HEK293 (cell line): Measurements from ENCODE around the gene FBXO5.

Experiments
- CTCF ChIA-PET: fragments of 350-600 bp; formaldehyde crosslinking; extraction: SDS; loops from one replicate; lab custom pipeline; 2021; ENCODE audit warnings: antibody characterized with exemption; lab: Yijun Ruan, JAX
- POLR2A ChIA-PET: fragments of 300-600 bp; formaldehyde crosslinking; extraction: SDS; loops from one replicate; lab custom pipeline; 2020; ENCODE audit warnings: antibody characterized with exemption, inconsistent platforms; lab: Yijun Ruan, JAX
- H3K27ac ChIP-seq: fragments of 200-500 bp; sonication (Bioruptor generic); 2 replicates; pipeline ENCODE4 v1.5.1; 2014; ENCODE audit warnings: low read depth, low read length, control low read depth, inconsistent platforms; ENCODE audit errors: extremely low read depth
- H3K36me3 ChIP-seq, 2 experiments: fragments of 200-500 bp in 1 of 2; sonication (Bioruptor generic) in 1 of 2; 1 replicate in 1 of 2; 2 replicates in 1 of 2; pipeline ENCODE4 v1.5.1; 2014 to 2017; ENCODE audit warnings: inconsistent platforms in 2 of 2, low read length in 2 of 2; ENCODE audit not compliant: control insufficient read depth in 2 of 2, insufficient read depth in 1 of 2
- H3K4me1 ChIP-seq: fragments of 200-500 bp; sonication (Bioruptor generic); 2 replicates; pipeline ENCODE4 v1.5.1; 2014; ENCODE audit warnings: mild to moderate bottlenecking, low read length, inconsistent platforms; ENCODE audit not compliant: control insufficient read depth, insufficient read depth
- H3K4me3 ChIP-seq: 2 replicates; pipeline ENCODE4 v1.5.1; 2011; ENCODE audit warnings: low read depth, mild to moderate bottlenecking, control low read depth, low read length, moderate library complexity
- H3K9me3 ChIP-seq: fragments of 200-500 bp; sonication (Bioruptor generic); 2 replicates; pipeline ENCODE4 v1.5.1; 2014; ENCODE audit warnings: low read depth, low read length, inconsistent platforms; ENCODE audit not compliant: control insufficient read depth, insufficient read depth
- BCL11B ChIP-seq: fragments of 450-650 bp; formaldehyde crosslinking; IDR thresholded peaks from 2 replicates; pipeline ENCODE4 v1.5.1; 2016; ENCODE audit warnings: low read depth, missing biosample characterization, missing genetic modification characterization
- ELK4 ChIP-seq: IDR thresholded peaks from 2 replicates; pipeline ENCODE4 v1.6.1; 2011; ENCODE audit warnings: mild to moderate bottlenecking, low read depth, low read length, borderline replicate concordance
- PRDM1 ChIP-seq: fragments of 450-650 bp; formaldehyde crosslinking; IDR thresholded peaks from 2 replicates; pipeline ENCODE4; 2016; ENCODE audit warnings: missing biosample characterization, missing genetic modification characterization
- PRDM6 ChIP-seq: fragments of 450-650 bp; formaldehyde crosslinking; IDR thresholded peaks from 2 replicates; pipeline ENCODE4 v1.5.1; 2017; ENCODE audit warnings: missing biosample characterization, missing genetic modification characterization
- RBAK ChIP-seq: fragments of 450-650 bp; formaldehyde crosslinking; IDR thresholded peaks from 2 replicates; pipeline ENCODE4 v1.5.1; 2016; ENCODE audit warnings: missing biosample characterization, missing genetic modification characterization
- REST ChIP-seq: fragments of 450-650 bp; formaldehyde crosslinking; IDR thresholded peaks from 2 replicates; pipeline ENCODE4 v1.5.1; 2016; ENCODE audit warnings: missing biosample characterization, missing genetic modification characterization
- SCRT1 ChIP-seq: fragments of 450-650 bp; formaldehyde crosslinking; IDR thresholded peaks from 2 replicates; pipeline ENCODE4 v1.5.1; 2016; ENCODE audit warnings: missing biosample characterization, missing genetic modification characterization, borderline replicate concordance
- YY1 ChIP-seq: fragments of 450-650 bp; formaldehyde crosslinking; IDR thresholded peaks from 2 replicates; pipeline ENCODE4 v1.5.1; 2018; ENCODE audit warnings: missing biosample characterization, missing genetic modification characterization
- ZEB2 ChIP-seq: fragments of 450-650 bp; formaldehyde crosslinking; IDR thresholded peaks from 2 replicates; pipeline ENCODE4 v1.5.1; 2016; ENCODE audit warnings: missing biosample characterization, missing genetic modification characterization
- ZIC2 ChIP-seq: fragments of 450-650 bp; formaldehyde crosslinking; IDR thresholded peaks from 2 replicates; pipeline ENCODE4 v1.5.1; 2016; ENCODE audit warnings: missing biosample characterization, missing genetic modification characterization
- ZNF10 ChIP-seq: fragments of 450-650 bp; formaldehyde crosslinking; IDR thresholded peaks from 2 replicates; pipeline ENCODE4 v1.5.1; 2017; ENCODE audit warnings: missing biosample characterization, missing genetic modification characterization
- ZNF175 ChIP-seq: fragments of 450-650 bp; formaldehyde crosslinking; IDR thresholded peaks from 2 replicates; pipeline ENCODE4 v1.5.1; 2016; ENCODE audit warnings: missing biosample characterization, missing genetic modification characterization
- ZNF623 ChIP-seq: fragments of 450-650 bp; formaldehyde crosslinking; IDR thresholded peaks from 2 replicates; pipeline ENCODE4 v1.5.1; 2016; ENCODE audit warnings: missing biosample characterization, missing genetic modification characterization
- ZNF660 ChIP-seq: fragments of 450-650 bp; IDR thresholded peaks from 2 replicates; pipeline ENCODE4 v1.5.1; 2018; ENCODE audit warnings: missing biosample characterization, mild to moderate bottlenecking, missing genetic modification characterization
- ZNF670 ChIP-seq: fragments of 450-650 bp; formaldehyde crosslinking; IDR thresholded peaks from 2 replicates; pipeline ENCODE4 v1.5.1; 2016; ENCODE audit warnings: missing biosample characterization, missing genetic modification characterization, low read depth
- ZNF692 ChIP-seq: fragments of 450-650 bp; formaldehyde crosslinking; IDR thresholded peaks from 2 replicates; pipeline ENCODE4 v1.5.1; 2016; ENCODE audit warnings: missing biosample characterization, missing genetic modification characterization

FBXO5 gene

GRCh38 chr6:152980656-152981055 lies 2.2 kb downstream of the FBXO5 start:
- TF ChIP-seq SCRT1 (no peak), PRDM1 (tag by site-specific recombination) (no peak; the same call in 1 of the 2 replicates), ZNF660 (tag by site-specific recombination) (0 out of 2 replicates have a peak, but pooled peaks have one; percentile 26)
- Histone ChIP-seq H3K36me3 (peaks cover 10 to 60% of the 10 kb centered on the region in 2 experiments), H3K9me3 (no peaks in the 10 kb centered on the region), H3K4me3 (peak overlapping the region; percentile 100), H3K4me1 (peaks cover 4% of the 10 kb centered on the region; the same call in 1 of the 2 replicates), H3K27ac (no peak overlapping the region)
- CTCF ChIA-PET, result no interaction called here
- POLR2A ChIA-PET, result no interaction called here

GRCh38 chr6:152979116-152979515 lies 3.7 kb downstream of the FBXO5 start:
- peak overlapping the region; percentile 4 for H3K4me3 ChIP-seq
- CTCF ChIA-PET, result interaction anchor here (0.6 kb wide), 2 partner anchors 21 to 1889 kb away, joined by 4 to 5 read pairs; no protein-coding TSS in a partner anchor

GRCh38 chr6:152978058-152978457 lies 4.8 kb downstream of the FBXO5 start:
- H3K27ac ChIP-seq, result no peak overlapping the region
- TF ChIP-seq ZNF10, result no peak
- no peak for TF ChIP-seq ZEB2
- no peak for TF ChIP-seq ZNF670 (tag by site-specific recombination)
- TF ChIP-seq ZIC2 (tag by site-specific recombination), result no peak
- TF ChIP-seq BCL11B (tag by site-specific recombination), result no peak
- TF ChIP-seq ZNF692 (tag by site-specific recombination), result no peak
- TF ChIP-seq ZNF175 (tag by site-specific recombination), result no peak
- H3K4me1 ChIP-seq, result peaks cover 4% of the 10 kb centered on the region; the same call in 1 of the 2 replicates
- ChIA-PET CTCF (interaction anchor here (0.6 to 2.1 kb wide), 4 partner anchors 13 to 47 kb away, joined by 3 to 8 read pairs (median 4); no protein-coding TSS in a partner anchor), POLR2A (interaction anchor here (0.7 to 1.1 kb wide), 3 partner anchors 9 to 193 kb away, joined by 3 to 4 read pairs (median 3); no protein-coding TSS in a partner anchor)
- H3K4me3 ChIP-seq, result no peak overlapping the region
- H3K9me3 ChIP-seq, result no peaks in the 10 kb centered on the region
- H3K36me3 ChIP-seq, result peaks cover 34 to 80% of the 10 kb centered on the region in 2 experiments

More at GRCh38 chr6:152979116-152979515, 3.7 kb downstream of the FBXO5 start:
- peaks cover 25 to 70% of the 10 kb centered on the region in 2 experiments for H3K36me3 ChIP-seq
- H3K27ac ChIP-seq, result no peak overlapping the region
- TF ChIP-seq PRDM6 (tag by site-specific recombination) (peak; percentile 50; the same call in 1 of the 2 replicates), ELK4 (no peak), YY1 (tag by site-specific recombination) (no peak)
- POLR2A ChIA-PET, result interaction anchor here (1.1 kb wide), 1 partner anchor 9 kb away, joined by 3 read pairs; no protein-coding TSS in a partner anchor
- no peaks in the 10 kb centered on the region for H3K9me3 ChIP-seq
- peaks cover 4% of the 10 kb centered on the region; the same call in 1 of the 2 replicates for H3K4me1 ChIP-seq

GRCh38 chr6:152977556-152977955 lies 5.3 kb downstream of the FBXO5 start:
- Histone ChIP-seq H3K36me3 (peaks cover 38 to 85% of the 10 kb centered on the region in 2 experiments), H3K4me1 (peaks cover 4% of the 10 kb centered on the region; the same call in 1 of the 2 replicates), H3K27ac (no peak overlapping the region), H3K4me3 (no peak overlapping the region), H3K9me3 (no peaks in the 10 kb centered on the region)
- ChIA-PET POLR2A (interaction anchor here (1.1 kb wide), 1 partner anchor 9 kb away, joined by 4 read pairs; no protein-coding TSS in a partner anchor), CTCF (interaction anchor here (1.2 to 2.1 kb wide), 3 partner anchors 22 to 47 kb away, joined by 3 to 8 read pairs (median 5); no protein-coding TSS in a partner anchor)
- TF ChIP-seq ZNF623 (no peak), RBAK (tag by site-specific recombination) (no peak), REST (tag by site-specific recombination) (no peak)
